ENCODE results near the gene P2RY6. TPM values are rescaled to one million over a fixed set of nuclear protein-coding genes. Genes with fewer than 3 reads are reported as not detected.

Gene P2RY6
- total and polyA plus RNA-seq, 2 of the 8 experiments (the other 6 are each of a cell fraction or from before 2014, with no cell fraction given): 0.15 TPM; not detected in 1

DNA sequence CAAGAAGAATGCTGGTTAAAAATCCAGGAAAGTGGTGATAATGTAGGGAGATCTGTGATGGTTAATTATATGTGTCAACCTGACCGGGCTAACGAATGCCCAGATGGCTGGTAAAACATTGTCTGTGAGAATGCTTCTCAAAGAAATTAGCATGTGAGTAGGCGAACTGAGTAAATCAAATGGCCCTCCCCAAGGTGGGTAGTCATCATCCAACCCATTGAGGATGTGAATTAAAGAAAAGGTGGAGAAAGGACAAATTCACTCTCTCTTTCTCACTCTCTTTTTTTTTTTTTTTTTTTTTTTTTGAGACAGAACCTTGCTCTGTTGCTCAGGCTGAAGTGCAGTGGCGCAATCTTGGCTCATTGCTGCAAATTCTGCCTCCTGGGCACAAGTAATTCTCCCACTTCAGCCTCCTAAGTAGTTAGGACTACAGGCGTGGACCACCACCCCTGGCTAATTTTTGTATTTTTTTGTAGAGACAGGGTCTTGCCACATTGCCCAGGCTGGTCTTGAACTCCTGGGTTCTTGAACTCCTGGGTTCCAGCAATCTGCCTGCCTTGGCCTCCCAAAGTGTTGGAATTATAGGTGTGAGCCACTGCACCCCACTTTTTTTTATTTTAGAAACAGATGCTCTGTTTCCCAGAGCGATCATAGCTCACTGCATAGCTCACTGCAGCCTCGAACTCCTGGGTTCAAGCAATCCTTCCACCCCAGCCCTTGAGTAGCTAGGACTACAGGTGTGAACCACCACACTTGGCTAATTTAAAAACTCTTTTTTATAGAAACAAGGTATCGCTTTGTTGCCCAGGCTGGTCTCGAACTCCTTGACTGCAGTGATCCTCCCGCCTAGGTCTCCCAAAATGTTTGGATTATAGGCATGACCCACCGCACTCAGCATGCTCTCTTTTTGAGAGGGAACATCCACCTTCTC, 22.0 kb upstream of the P2RY6 start (continued):
- TF ChIP-seq RBBP5 (IDR thresholded peaks at IDR 0.05; ENCODE audit: borderline replicate concordance, low read depth, low read length) (no peak), POLR2A (IDR thresholded peaks at IDR 0.05; ENCODE audit: control extremely low read depth in 1 of 2, low read depth in 2 of 2, low read length in 2 of 2) (no peak), TAF1 (IDR thresholded peaks at IDR 0.05; ENCODE audit: low read depth, low read length) (no peak), CBX5 (IDR thresholded peaks at IDR 0.05; ENCODE audit: low read depth, low read length) (no peak), SIX5 (IDR thresholded peaks at IDR 0.05; ENCODE audit: low read depth, low read length) (no peak)

Measured in H1 (cell line).